A549 (cell line): ENCODE measurements around the gene RAP1B. TPM values are rescaled to one million over a fixed set of nuclear protein-coding genes. Genes with fewer than 3 reads are reported as not detected.

Experiments used
- ATAC-seq, 2 experiments: fragments of 200-7000 bp in 1 of 2; fragments of >200 bp in 1 of 2; cut with Nextera tagmentation in 1 of 2; cut with Tn5 transposase in 1 of 2; 3 replicates each; pipeline versions ENCODE4 v1.8.0 to v1.9.1; 2018 to 2020; ENCODE audit warnings: mild to moderate bottlenecking in 1 of 2, moderate library complexity in 1 of 2
- CTCF ChIA-PET: fragments of 300-600 bp; sonication (Branson Sonifier 250); formaldehyde crosslinking; extraction: SDS; loops from one replicate; lab custom pipeline; 2021; ENCODE audit warnings: antibody characterized with exemption, inconsistent platforms; lab: Yijun Ruan, JAX
- POLR2A ChIA-PET: fragments of 350-600 bp; formaldehyde crosslinking; extraction: SDS; loops from one replicate; lab custom pipeline; 2021; ENCODE audit warnings: antibody characterized with exemption, inconsistent platforms; lab: Yijun Ruan, JAX
- DNase-seq, 2 experiments: peaks; one replicate each; pipeline versions ENCODE4 v3.0.0 to v3.0.0-alpha.2; 2011 to 2016; ENCODE audit warnings: low read depth in 1 of 2, low spot score in 1 of 2
- FAIRE-seq: peaks from 2 replicates; lab custom pipeline; 2011; peaks lifted over from hg19 to GRCh38; lab: Jason Lieb, UNC
- H3K27ac ChIP-seq, 2 experiments: fragments of >200 bp; sonication (Bioruptor Twin); formaldehyde crosslinking; 3 replicates each; pipeline ENCODE4 v1.5.1; 2016 to 2017
- H3K4me1 ChIP-seq: fragments of >200 bp; sonication (Bioruptor Twin); formaldehyde crosslinking; 3 replicates; pipeline ENCODE4 v1.6.1; 2016
- H3K4me2 ChIP-seq: fragments of >200 bp; sonication (Bioruptor Twin); formaldehyde crosslinking; 3 replicates; pipeline ENCODE4 v1.6.1; 2016
- H3K4me3 ChIP-seq: fragments of >200 bp; sonication (Bioruptor Twin); formaldehyde crosslinking; 3 replicates; pipeline ENCODE4 v1.5.1; 2016
- H3K9me3 ChIP-seq: fragments of >200 bp; sonication (Bioruptor Twin); formaldehyde crosslinking; 3 replicates; pipeline ENCODE4 v1.6.1; 2016
- BCL3 ChIP-seq: fragments of >200 bp; sonication (Bioruptor Twin); formaldehyde crosslinking; IDR thresholded peaks from 3 replicates; pipeline ENCODE4 v1.6.1; 2016
- BHLHE40 ChIP-seq: IDR thresholded peaks from 2 replicates; pipeline ENCODE4 v1.6.1; 2012; ENCODE audit warnings: low read depth, low read length, inconsistent platforms
- CBX2 ChIP-seq: fragments of 200-600 bp; sonication (generic); IDR thresholded peaks from 2 replicates; pipeline ENCODE4 v1.6.1; 2016; ENCODE audit warnings: low read depth, mild to moderate bottlenecking, borderline replicate concordance
- CEBPB ChIP-seq, 2 experiments: fragments of >200 bp in 1 of 2; sonication (Bioruptor Twin) in 1 of 2; formaldehyde crosslinking in 1 of 2; IDR thresholded peaks; 2 replicates each; pipeline ENCODE4 v1.6.1; 2012 to 2016
- CHD2 ChIP-seq: fragments of 150-350 bp; IDR thresholded peaks from 2 replicates; pipeline ENCODE4 v1.6.1; 2014; ENCODE audit warnings: low read length; ENCODE audit not compliant: partially characterized antibody
- EHF ChIP-seq: fragments of 250-450 bp; sonication (Bioruptor Pico); IDR thresholded peaks from 2 replicates; pipeline ENCODE4 v1.5.0; 2020; ENCODE audit warnings: mild to moderate bottlenecking
- ELK1 ChIP-seq: fragments of 150-350 bp; IDR thresholded peaks from 2 replicates; pipeline ENCODE4 v1.6.1; 2014; ENCODE audit warnings: low read depth, mild to moderate bottlenecking, low read length
- HMGXB4 ChIP-seq: fragments of 250-450 bp; sonication (Bioruptor Pico); IDR thresholded peaks from 2 replicates; pipeline ENCODE4 v1.5.0; 2021; ENCODE audit warnings: mild to moderate bottlenecking, moderate library complexity, borderline replicate concordance
- JUN ChIP-seq, 2 experiments: fragments of >200 bp; sonication (Bioruptor Twin); formaldehyde crosslinking; IDR thresholded peaks; 2 replicates in 1 of 2; 3 replicates in 1 of 2; pipeline ENCODE4 v1.6.1; 2016 to 2017
- KDM1A ChIP-seq: fragments of 200-600 bp; sonication (generic); IDR thresholded peaks from 2 replicates; pipeline ENCODE4 v1.6.1; 2016; ENCODE audit warnings: low read depth, mild to moderate bottlenecking
- MAFK ChIP-seq: fragments of 450-650 bp; IDR thresholded peaks from 2 replicates; pipeline ENCODE4 v1.6.1; 2014; ENCODE audit not compliant: partially characterized antibody
- MAX ChIP-seq: IDR thresholded peaks from 2 replicates; pipeline ENCODE4 v1.6.1; 2012
- MAZ ChIP-seq: fragments of 150-350 bp; IDR thresholded peaks from 2 replicates; pipeline ENCODE4 v1.6.1; 2014; ENCODE audit warnings: antibody characterized with exemption, low read depth, low read length, borderline replicate concordance
- MYC ChIP-seq: IDR thresholded peaks from 2 replicates; pipeline ENCODE4 v1.6.1; 2012; ENCODE audit warnings: mild to moderate bottlenecking, inconsistent platforms, low read length, improper control_type of control experiment, borderline replicate concordance
- NR3C1 ChIP-seq: fragments of >200 bp; sonication (Bioruptor Twin); formaldehyde crosslinking; IDR thresholded peaks from 3 replicates; pipeline ENCODE4 v1.6.1; 2017
- POLR2AphosphoS2 ChIP-seq: conservative IDR thresholded peaks from 2 replicates; pipeline ENCODE4 v1.6.1; 2012; ENCODE audit warnings: low read length, improper control_type of control experiment, inconsistent platforms
- RAD21 ChIP-seq, 2 experiments: fragments of >200 bp in 1 of 2; sonication (Bioruptor Twin) in 1 of 2; formaldehyde crosslinking in 1 of 2; IDR thresholded peaks in 1 of 2; conservative IDR thresholded peaks in 1 of 2; 2 replicates in 1 of 2; 3 replicates in 1 of 2; pipeline ENCODE4 v1.6.1; 2012 to 2018; ENCODE audit warnings: inconsistent platforms in 1 of 2
- REST ChIP-seq: fragments of 200-600 bp; sonication (generic); IDR thresholded peaks from 2 replicates; pipeline ENCODE4 v1.6.1; 2016; ENCODE audit warnings: antibody characterized with exemption, mild to moderate bottlenecking, moderate library complexity
- RFX5 ChIP-seq: fragments of 450-650 bp; IDR thresholded peaks from 2 replicates; pipeline ENCODE4 v1.7.1; 2014; ENCODE audit warnings: antibody characterized with exemption, mild to moderate bottlenecking, moderate library complexity
- SREBF2 ChIP-seq: fragments of 450-650 bp; IDR thresholded peaks from 2 replicates; pipeline ENCODE4 v1.6.1; 2014; ENCODE audit warnings: mild to moderate bottlenecking, moderate library complexity
- TFCP2L1 ChIP-seq: fragments of 250-450 bp; sonication (Bioruptor Pico); IDR thresholded peaks from 2 replicates; pipeline ENCODE4 v1.5.0; 2021; ENCODE audit warnings: mild to moderate bottlenecking
- ZFP36 ChIP-seq: fragments of 450-650 bp; IDR thresholded peaks from 2 replicates; pipeline ENCODE4 v1.6.1; 2014; ENCODE audit warnings: borderline replicate concordance; ENCODE audit not compliant: partially characterized antibody
- ZSCAN20 ChIP-seq: fragments of 250-450 bp; sonication (Bioruptor Pico); IDR thresholded peaks from 2 replicates; pipeline ENCODE4 v1.8.0; 2022; ENCODE audit warnings: mild to moderate bottlenecking, moderate library complexity
- WGBS: methylation state at CpG from one replicate; pipeline ENCODE4 v1.1.6; 2017; ENCODE audit errors: missing lambda C conversion rate; 5-methylcytosine and 5-hydroxymethylcytosine counted together
- polyA plus RNA-seq, 4 experiments: library from polyadenylated mRNA; depleted of rRNA in 3 of 4; stranded (reverse); fragments of >200 nt; fragmentation: RNase III in 1 of 4; extraction: RNeasy Plus Mini Kit Qiagen cat#74134 plus additional on column Dnase treatment in 1 of 4; gene quantifications; 2 replicates in 3 of 4; 3 replicates in 1 of 4; pipeline ENCODE4 v1.2.3, GENCODE V29; 2011 to 2017

Gene RAP1B
- polyA plus RNA-seq, 2 of the 4 experiments (the other 2 are of a cell fraction) = 196 to 305 TPM

- Histone ChIP-seq H3K4me2 (no peak overlapping the region), H3K9me3 (no peaks in the 10 kb centered on the region), H3K4me1 (peaks cover 27% of the 10 kb centered on the region), H3K4me3 (no peak overlapping the region), H3K27ac (no peak overlapping the region)
- POLR2A ChIA-PET = interaction anchor here (0.6 kb wide), 1 partner anchor 38 kb away, joined by 3 read pairs; no protein-coding TSS in a partner anchor
- WGBS = 87% methylated on average over 3 of the region's 3 CpGs
- no peak for TF ChIP-seq TFCP2L1
- no peak for TF ChIP-seq ZSCAN20 (CRISPR knock-in tag)
- TF ChIP-seq RFX5 = no peak
- TF ChIP-seq RAD21 (conservative IDR thresholded peaks at IDR 0.05 in 1 of 2, IDR thresholded peaks at IDR 0.05 in 1 of 2) = no peak
- no peak for TF ChIP-seq CHD2
- TF ChIP-seq MAX = no peak
- TF ChIP-seq CEBPB (IDR thresholded peaks at IDR 0.05) = no peak
- no peak for TF ChIP-seq MYC
- no peak for TF ChIP-seq ZFP36
- TF ChIP-seq POLR2AphosphoS2 = no peak
- no peak for TF ChIP-seq ELK1
- no peak for TF ChIP-seq EHF
- TF ChIP-seq HMGXB4 (CRISPR knock-in tag) = no peak
- no peak for TF ChIP-seq REST
- TF ChIP-seq BHLHE40 = no peak
- no peak for TF ChIP-seq BCL3
- TF ChIP-seq MAZ = no peak
- CTCF ChIA-PET = no interaction called here
- peak; percentile 13 for FAIRE-seq
- ATAC-seq = no peak
- no peak for DNase-seq
Observed at GRCh38 chr12:68638171-68638570, 27.5 kb downstream of the RAP1B start.

GRCh38 chr12:68638721-68639395 is 28.2 kb downstream of the RAP1B start:
- WGBS = 87% methylated on average over 12 of the region's 12 CpGs
- H3K4me3 ChIP-seq = no peak overlapping the region
- no peaks in the 10 kb centered on the region for H3K9me3 ChIP-seq
- CTCF ChIA-PET = no interaction called here
- no peak overlapping the region for H3K27ac ChIP-seq
- peaks cover 27% of the 10 kb centered on the region for H3K4me1 ChIP-seq
- ATAC-seq (no peak), FAIRE-seq (no peak), DNase-seq (no peak)
- TF ChIP-seq MAFK = no peak
- no peak for TF ChIP-seq TFCP2L1
- no peak for TF ChIP-seq RAD21 (conservative IDR thresholded peaks at IDR 0.05 in 1 of 2, IDR thresholded peaks at IDR 0.05 in 1 of 2)
- no peak for TF ChIP-seq POLR2AphosphoS2
- no peak for TF ChIP-seq SREBF2
- no peak for TF ChIP-seq NR3C1
- no peak for TF ChIP-seq JUN (IDR thresholded peaks at IDR 0.05)
- TF ChIP-seq KDM1A = no peak
- no peak for TF ChIP-seq CBX2
- TF ChIP-seq CEBPB (IDR thresholded peaks at IDR 0.05) = no peak
- TF ChIP-seq, all 56 proteins: peak for 0
- no peak overlapping the region for H3K4me2 ChIP-seq
- POLR2A ChIA-PET = interaction anchor here (0.6 kb wide), 1 partner anchor 38 kb away, joined by 3 read pairs; no protein-coding TSS in a partner anchor
